Jurkat, Clone E6-1 (cell line): Measurements from ENCODE around the gene HBZ.
"Not testable (repeated sequence)": the region's sequence is repeated elsewhere in the genome, so short reads cannot be mapped to it uniquely, and the experiment has no call there.

Experiments
- DNase-seq: peaks from one replicate; pipeline ENCODE4 v3.0.0-alpha.2; 2011; ENCODE audit warnings: low read depth, low spot score
- H3K4me3 ChIP-seq: 2 replicates; pipeline ENCODE4 v1.5.1; 2011; ENCODE audit warnings: mild to moderate bottlenecking, low read length, control low read depth, moderate library complexity

The HBZ gene

DNA sequence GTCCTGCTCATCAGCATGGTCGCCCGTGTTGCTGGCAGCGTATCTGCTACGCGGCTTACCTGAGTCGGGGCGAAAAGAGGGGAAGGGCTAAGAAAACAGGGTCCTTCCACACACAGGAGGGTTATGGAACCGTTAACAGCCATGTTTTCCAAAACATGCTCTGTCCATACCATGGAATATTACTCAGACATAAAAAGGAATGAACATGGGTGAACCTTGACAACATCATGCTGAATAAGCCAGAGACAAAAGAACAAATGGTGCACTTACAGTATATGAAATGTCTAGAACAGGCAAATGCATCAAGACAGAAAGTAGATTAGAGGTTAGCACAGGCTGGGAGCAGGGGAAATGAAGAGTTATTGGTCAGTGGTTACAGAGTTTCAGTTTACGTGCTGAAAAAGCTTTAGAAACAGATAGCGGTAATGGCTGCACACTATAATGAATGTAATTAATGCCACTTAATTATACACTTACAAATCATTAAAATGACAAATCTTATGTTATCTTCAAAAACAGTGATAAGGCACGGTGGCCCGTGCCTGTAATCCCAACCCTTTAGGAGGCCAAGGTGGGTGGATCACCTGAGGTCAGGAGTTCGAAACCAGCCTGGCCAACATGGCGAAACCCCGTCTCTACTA lies 21.8 kb upstream of the HBZ start:
- H3K4me3 ChIP-seq = no peak overlapping the region
- no peak for DNase-seq

DNA sequence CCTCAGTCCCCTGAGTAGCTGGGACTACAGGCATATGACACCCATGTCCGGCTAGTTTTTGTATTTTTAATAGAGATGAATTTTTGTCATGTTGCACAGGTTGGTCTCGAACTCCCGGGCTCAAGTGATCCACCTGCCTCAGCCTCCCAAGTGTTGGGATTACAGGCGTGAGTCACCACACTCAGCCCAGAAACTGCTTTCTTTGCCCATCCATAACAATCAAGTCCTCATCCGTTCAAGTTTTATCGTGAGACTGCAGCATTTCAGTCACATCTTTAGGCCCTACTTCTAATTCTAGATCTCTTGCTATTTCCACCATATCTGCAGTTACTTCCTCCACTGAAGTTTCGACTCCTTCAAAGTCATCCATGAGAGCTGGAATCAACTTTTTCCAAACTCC lies 20.3 kb upstream of the HBZ start:
- no peak overlapping the region for H3K4me3 ChIP-seq
- DNase-seq = no peak

DNA sequence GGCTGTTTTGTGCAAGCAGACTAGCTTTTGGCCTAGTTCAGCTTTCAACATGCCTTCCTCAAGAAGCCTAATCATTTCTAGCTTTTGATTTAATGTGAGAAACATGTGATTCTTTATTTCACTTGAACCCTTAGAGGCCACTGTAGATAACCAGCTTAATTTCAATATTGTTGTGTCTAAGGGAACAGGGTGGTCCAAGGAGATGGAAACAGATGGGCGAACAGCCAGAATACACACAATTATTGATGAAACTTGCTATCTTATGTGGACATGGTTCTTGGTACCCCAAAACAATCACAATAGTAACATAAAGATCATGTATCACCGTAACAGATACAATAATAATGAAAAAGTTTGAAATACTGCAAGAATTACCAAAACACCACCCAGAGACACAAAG lies 18.7 kb upstream of the HBZ start:
- DNase-seq = no peak
- no peak overlapping the region for H3K4me3 ChIP-seq

DNA sequence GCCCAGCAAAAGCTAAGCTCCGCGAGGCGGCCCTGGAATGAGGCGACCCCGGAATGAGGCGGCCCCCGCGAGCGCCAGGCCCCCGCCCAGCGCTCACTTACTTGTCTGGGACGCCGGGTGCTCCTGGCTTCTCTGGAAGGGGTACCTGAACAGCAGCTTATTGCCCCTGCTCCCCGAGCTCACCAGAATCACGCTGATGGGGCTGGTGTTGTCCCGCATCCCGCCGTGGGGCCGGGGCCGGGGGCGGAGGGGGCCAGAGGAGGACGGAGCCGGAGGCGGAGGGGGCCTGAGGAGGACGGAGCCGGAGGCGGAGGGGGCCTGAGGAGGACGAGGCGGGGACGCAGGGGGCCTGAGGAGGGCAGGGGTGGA lies 14.4 kb upstream of the HBZ start:
- DNase-seq = no peak
- peak overlapping the region; percentile 71 for H3K4me3 ChIP-seq

DNA sequence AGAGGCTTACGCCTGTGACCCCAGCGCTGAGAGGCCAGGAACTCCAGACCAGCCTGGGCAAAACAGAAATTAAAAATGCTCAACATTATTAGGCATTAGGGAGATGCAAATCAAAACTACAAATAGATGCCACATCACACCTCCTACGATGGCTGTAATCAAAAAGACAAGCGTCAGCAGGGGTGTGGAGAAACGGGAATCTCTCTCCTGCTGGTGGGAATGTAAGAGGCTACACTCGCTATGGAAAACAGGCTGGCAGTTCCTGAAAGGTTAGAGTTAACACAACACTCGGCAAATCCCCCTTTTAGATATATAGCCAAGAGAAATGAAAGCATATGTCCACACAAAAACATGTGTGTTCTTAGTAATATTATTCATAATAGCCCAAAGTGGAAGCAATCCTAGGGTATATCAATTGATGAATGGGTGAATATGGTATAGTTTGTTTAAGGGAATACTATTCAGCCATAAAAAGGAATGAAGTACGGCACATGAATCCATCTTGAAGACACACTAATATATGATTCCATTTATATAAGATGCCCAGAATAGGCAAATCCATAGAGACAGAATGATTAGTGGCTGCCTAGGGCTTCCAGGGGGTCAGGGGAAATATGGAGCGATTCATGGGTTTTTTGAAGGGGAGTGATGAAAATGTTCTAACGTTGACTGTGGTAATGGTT lies 12.1 kb upstream of the HBZ start:
- DNase-seq = no peak
- no peak overlapping the region for H3K4me3 ChIP-seq

DNA sequence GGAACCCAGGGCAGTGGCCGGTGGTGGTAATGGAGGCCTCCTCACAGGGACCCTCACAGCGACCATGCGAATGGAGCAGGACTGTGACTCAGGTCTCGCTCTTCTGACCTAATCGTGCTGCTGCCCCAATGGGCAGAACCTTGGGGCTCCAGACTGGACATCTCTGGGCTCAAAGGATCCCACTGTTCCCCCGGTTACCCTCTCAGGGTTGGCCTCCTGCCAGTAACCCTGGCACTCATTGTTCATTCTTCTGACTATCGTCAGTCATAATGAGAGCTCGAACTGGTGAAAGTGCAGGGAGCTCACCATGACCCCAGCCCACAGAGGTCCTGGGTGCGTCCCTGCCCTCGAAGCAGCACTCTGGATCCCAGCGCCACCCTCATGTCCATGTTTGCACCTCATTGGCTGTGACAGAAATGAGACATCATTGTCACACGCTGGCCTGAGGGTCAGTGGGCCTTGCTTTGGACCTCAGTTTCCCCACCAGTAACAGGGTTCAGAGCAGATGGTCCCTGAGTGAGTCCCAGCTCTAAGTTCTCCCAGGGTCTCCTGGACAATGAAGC lies 10.0 kb upstream of the HBZ start:
- H3K4me3 ChIP-seq = no peak overlapping the region
- no peak for DNase-seq

DNA sequence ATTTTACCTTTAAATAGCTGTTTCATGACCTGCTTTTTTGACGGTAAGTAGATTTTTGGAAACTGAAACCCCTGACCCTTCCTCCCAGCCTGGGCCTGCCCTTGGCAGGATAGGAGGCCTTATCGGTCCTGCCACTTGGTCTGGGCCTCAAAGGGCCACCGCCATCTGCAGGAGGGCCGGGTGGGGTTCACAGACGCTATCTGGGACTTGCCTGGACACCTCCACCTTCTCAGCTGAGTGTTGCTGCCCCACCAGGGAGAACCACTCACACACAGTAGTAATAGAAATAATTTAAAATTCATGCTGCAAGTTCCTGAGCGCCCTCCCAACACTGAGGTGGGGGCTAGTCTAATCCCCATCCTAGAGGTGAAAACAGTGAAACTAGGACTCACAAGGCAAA lies 9.4 kb upstream of the HBZ start:
- H3K4me3 ChIP-seq = no peak overlapping the region
- DNase-seq = no peak

DNA sequence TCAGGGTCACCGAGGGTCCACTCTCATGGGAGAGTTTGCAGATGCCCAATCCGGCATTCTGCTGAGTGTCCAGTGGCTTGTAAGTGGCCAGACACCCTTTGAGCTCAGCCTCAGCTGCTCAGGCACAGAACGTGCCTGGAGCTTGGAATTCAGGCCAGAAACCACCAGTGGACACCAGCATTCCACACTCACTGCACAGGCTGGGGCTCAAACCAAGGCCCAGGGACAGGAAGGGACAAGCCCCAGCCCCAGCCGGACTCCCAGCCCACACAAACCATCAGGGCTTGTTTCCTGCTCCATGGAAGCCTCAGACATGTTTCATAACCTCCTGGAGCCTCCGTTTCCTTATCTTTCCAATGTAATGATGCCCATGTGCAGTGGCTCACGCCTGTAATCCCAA lies 9.0 kb upstream of the HBZ start:
- no peak overlapping the region for H3K4me3 ChIP-seq
- DNase-seq = no peak

DNA sequence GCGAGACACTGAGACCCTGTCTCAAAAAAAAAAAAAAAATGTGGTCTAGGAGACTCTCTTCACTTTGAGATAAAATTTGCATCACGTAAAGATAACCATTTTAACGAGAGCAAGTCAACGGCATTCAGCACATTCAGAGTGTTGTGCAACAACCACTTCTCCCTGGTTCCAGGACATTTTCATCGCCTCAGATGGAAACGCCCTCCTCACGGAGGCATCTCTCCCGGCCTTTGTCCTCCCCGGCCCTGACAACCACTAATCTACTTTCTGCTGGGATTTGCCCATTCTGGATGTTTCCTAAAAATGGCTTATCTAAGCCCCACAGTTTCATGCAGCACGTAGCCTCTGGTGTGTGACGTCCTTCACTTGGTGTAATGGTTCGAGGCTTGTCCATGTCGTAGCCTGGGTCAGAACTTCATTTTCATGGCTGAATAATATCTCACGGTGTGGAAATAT lies 7.6 kb upstream of the HBZ start:
- no peak overlapping the region for H3K4me3 ChIP-seq
- no peak for DNase-seq

DNA sequence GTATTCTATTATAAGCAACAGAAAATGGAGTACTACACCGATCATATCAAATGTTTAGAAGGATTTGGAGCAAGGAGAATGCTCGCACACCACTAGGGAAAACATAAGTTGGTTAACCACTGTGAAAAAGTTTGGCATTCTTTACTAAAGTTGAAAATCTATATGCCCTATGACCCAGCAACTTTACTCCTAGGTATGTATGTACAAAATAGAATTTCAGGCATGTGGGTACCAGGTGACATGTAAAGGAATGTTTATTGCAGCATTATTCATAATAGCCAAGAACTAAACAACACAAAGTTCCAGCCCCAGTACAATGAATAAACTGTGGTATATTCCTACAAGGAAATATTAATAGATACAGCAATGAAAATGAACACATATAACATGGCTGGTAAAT lies 5.8 kb upstream of the HBZ start:
- H3K4me3 ChIP-seq = no peak overlapping the region
- DNase-seq = no peak

DNA sequence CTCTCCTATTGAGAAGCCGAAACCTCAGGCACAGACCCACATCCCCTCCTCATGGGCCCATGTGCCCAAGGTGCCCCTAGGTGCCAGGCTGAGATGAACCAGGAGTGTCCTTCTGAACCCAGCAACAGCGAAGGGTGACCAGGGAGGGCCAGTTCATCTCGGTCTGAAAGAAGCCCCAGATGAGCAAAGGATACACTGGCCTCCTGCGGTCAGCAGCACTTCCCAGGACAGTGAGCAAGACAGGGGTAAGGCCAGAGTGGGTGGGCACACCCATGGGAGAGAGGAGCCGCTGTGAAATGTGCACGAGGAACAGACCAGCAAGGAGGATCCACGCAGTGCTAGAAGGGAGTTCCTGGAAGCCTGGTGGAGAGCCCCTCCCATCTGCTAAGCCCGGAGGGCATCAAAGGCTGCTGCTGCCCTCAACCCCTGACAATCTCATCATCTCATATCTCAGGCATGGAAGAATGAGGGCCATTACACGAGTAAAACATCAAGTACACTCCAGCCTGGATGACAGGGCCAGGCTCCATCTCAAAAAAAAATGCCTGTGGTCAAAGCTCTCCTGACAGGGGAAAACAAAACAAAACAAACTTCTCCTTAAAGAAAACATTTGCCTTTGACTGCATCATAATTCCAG lies 3.3 kb upstream of the HBZ start:
- H3K4me3 ChIP-seq = no peak overlapping the region
- no peak for DNase-seq

DNA sequence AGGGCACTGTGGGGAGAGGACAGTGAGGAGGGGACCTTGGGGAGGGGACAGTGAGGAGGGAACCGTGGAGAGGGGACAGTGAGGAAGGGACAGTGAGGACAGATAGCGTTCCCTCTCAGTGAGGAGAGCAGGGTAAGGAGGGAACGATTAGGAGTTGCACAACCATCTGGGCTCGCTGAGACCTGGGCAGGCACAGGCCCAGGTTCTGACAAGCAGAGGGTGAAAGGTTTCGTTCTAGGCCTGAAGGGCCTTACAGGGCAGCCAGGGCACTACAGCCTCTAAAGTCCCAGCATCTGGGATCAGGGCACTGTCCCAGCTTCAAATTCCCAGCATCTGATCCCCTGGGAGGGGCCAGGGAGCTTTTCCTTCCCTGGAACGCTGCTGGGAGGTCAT lies 681 bp downstream of the HBZ start:
- not testable (repeated sequence) for DNase-seq, H3K4me3 ChIP-seq

DNA sequence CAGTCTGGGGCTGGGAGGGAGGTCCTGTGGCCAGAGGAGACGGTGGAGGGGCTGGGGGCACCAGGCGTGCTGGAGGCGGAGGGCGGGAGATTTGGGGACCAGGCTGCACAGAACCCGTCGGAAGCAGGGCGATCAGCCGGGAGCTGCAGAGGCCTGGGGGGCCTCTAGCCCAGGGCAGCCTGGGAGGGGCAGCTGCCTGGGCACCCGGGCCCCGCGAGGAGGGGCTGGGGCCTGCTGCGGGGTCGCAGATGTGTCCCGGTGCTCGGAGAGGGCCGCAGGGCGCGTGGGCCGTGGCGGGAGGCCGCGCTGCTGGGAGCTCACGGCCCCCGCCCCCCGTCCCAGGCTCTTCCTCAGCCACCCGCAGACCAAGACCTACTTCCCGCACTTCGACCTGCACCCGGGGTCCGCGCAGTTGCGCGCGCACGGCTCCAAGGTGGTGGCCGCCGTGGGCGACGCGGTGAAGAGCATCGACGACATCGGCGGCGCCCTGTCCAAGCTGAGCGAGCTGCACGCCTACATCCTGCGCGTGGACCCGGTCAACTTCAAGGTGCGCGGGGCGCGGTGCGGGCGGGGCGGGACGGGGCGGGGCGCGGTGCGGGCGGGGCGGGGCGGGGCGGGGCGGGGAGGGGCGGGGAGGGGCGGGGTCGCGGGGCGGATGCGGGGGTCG lies 1.2 kb downstream of the HBZ start:
- DNase-seq, H3K4me3 ChIP-seq: not testable (repeated sequence)

DNA sequence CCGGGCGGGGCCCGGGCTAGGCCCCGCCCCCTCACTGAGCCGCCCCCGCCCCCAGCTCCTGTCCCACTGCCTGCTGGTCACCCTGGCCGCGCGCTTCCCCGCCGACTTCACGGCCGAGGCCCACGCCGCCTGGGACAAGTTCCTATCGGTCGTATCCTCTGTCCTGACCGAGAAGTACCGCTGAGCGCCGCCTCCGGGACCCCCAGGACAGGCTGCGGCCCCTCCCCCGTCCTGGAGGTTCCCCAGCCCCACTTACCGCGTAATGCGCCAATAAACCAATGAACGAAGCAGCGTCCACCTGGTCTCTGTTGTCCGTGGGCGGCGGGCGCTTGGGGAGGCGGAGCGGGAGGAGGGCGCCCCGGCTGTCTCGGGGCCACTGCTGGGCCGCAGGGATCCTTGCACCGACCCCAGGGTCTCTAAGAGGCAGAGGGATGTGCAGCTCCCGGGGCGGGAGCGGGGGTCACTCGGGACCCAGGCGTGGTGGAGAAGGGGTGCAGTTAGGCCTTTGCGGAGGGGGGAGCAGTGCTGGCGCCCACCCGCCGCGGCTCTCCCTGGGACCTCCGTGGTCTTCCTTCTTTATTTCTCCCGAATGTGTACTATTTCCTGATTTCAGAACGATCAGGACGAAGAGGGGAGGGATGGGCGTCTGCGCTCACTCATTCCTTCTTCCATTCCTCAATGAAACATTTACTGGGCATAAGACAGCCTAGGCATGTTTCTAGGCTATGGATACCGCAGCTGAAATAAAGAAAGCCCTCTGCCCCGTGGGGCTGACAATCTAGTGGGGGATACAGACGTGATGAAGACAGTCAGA lies 2.0 kb downstream of the HBZ start:
- no peak overlapping the region for H3K4me3 ChIP-seq

DNA sequence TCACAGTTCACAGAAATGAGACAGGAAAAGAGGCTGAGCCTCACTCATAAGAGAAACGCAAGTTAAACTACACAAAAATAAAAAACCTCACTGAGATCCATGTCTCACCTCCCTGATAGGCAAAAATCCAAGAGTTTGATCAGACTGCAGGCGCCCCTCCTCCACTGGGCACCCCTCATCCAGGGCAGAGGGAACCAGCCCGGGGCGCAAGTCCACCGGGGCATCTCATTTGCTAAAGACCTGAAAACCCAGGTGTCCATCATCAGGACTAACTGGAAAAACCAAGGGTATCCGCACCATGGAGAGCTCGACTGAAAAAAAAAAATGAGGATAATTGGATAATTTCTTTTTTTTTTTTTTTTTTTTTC lies 2.6 kb downstream of the HBZ start:
- no peak overlapping the region for H3K4me3 ChIP-seq
- no peak for DNase-seq

More for the DNA sequence above, 2.0 kb downstream of the HBZ start:
- DNase-seq = no peak

DNA sequence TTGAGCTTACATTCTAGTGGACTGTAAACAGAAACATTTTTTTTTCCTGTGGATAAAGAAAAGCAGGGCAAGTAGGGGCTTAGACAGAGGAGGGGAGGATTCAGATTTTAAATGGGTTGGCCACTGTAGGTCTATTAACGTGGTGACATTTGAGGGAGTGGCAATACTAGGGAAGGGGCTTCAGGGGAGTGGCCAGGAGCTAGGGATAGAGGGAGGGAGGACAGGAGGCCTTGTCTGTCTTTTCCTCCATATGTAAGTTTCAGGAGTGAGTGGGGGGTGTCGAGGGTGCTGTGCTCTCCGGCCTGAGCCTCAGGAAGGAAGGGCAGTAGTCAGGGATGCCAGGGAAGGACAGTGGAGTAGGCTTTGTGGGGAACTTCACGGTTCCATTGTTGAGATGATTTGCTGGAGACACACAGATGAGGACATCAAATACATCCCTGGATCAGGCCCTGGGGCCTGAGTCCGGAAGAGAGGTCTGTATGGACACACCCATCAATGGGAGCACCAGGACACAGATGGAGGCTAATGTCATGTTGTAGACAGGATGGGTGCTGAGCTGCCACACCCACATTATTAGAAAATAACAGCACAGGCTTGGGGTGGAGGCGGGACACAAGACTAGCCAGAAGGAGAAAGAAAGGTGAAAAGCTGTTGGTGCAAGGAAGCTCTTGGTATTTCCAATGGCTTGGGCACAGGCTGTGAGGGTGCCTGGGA lies 6.8 kb downstream of the HBZ start:
- no peak for DNase-seq
- H3K4me3 ChIP-seq = no peak overlapping the region

DNA sequence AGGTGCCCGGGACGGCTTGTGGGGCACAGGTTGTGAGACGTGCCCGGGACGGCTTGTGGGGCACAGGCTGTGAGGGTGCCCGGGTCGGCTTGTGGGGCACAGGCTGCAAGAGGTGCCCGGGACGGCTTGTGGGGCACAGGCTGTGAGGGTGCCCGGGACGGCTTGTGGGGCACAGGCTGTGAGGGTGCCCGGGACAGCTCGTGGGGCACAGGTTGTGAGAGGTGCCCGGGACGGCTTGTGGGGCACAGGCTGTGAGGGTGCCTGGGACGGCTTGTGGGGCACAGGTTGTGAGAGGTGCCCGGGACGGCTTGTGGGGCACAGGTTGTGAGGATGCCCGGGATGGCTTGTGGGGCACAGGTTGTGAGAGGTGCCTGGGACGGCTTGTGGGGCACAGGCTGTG lies 7.8 kb downstream of the HBZ start:
- DNase-seq, H3K4me3 ChIP-seq: not testable (repeated sequence)

DNA sequence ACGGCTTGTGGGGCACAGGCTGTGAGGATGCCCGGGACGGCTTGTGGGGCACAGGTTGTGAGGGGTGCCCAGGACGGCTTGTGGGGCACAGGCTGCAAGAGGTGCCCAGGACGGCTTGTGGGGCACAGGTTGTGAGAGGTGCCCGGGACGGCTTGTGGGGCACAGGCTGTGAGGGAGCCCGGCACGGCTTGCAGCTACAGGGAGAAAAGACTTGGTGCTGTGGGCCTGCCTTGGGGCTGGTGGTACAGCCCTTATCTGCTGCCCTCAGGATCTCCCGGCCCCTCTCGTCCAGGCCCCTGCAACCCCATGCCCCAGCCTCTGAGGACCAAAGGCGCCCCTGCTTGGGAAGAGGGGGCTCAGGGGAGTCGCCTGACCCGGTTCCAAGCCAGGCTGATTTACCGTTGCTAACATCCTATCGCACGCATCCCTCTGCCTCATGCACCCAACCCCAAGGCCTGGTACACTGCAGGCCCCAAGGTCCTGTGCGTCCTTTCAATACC lies 8.3 kb downstream of the HBZ start:
- DNase-seq = no peak
- H3K4me3 ChIP-seq = no peak overlapping the region
